Measurements from ENCODE around the gene IGFBP5. TPM values are rescaled to one million over a fixed set of nuclear protein-coding genes. Genes with fewer than 3 reads are reported as not detected.

The IGFBP5 gene
- polyA plus RNA-seq, 1 of the 3 experiments (the other 2 are of a cell fraction), result 323 TPM

- Histone ChIP-seq H3K36me3 (replicated peaks in 1 of 2; ENCODE audit: control insufficient read depth in 1 of 2, insufficient read depth in 2 of 2, low read length in 1 of 2) (no peaks in the 10 kb centered on the region), H3K79me2 (ENCODE audit: insufficient read depth) (no peaks in the 10 kb centered on the region), H3K4me2 (peak overlapping the region; percentile 32; the same call in 1 of the 2 replicates), H3K9me2 (no peaks in the 10 kb centered on the region), H3K27ac (ENCODE audit: low read depth in 2 of 2, low read length in 1 of 2) (peak overlapping the region; percentile 2 to 98; a peak in 3 of 4 replicates), H3K4me1 (ENCODE audit: control insufficient read depth in 1 of 2, insufficient read depth in 2 of 2, low read depth in 1 of 2, low read length in 1 of 2) (peaks cover 37 to 43% of the 10 kb centered on the region in 2 experiments), H3K9ac (no peak overlapping the region), H3K4me3 (ENCODE audit: low read depth in 2 of 2, low read length in 1 of 2) (no peak overlapping the region), H3F3A (replicated peaks; ENCODE audit: insufficient read depth) (peaks cover 14% of the 10 kb centered on the region), H2AFZ (ENCODE audit: low read depth) (0 out of 2 replicates have a peak overlapping the region, but pooled peaks have one; percentile 43), H4K20me1 (ENCODE audit: insufficient read depth) (no peaks in the 10 kb centered on the region), H3K27me3 (ENCODE audit: insufficient read depth) (no peaks in the 10 kb centered on the region), H3K9me3 (no peaks in the 10 kb centered on the region)
- POLR2A ChIA-PET, result interaction anchor here (0.6 to 1.2 kb wide), 5 partner anchors 35 to 300 kb away, joined by 3 to 11 read pairs (median 3); no protein-coding TSS in a partner anchor
- 27% methylated on average over 7 of the region's 7 CpGs for WGBS (ENCODE audit: low lambda C conversion rate)
- peak; percentile 71 for DNase-seq
- CTCF ChIA-PET, result interaction anchor here (0.6 to 7.5 kb wide), 21 partner anchors 9 to 1012 kb away, joined by 3 to 74 read pairs (median 4); no protein-coding TSS in a partner anchor
- peak; percentile 82 for TF ChIP-seq GATA2 (CRISPR knock-in tag; IDR thresholded peaks at IDR 0.05)
- no peak for TF ChIP-seq TAF1 (IDR thresholded peaks at IDR 0.05; ENCODE audit: borderline replicate concordance, low read depth, low read length)
- TF ChIP-seq RCOR1 (IDR thresholded peaks at IDR 0.05; ENCODE audit: low read length), result peak; percentile 76
- peak; percentile 58; the same call in 1 of the 2 replicates for TF ChIP-seq NFIC (IDR thresholded peaks at IDR 0.05; ENCODE audit: borderline replicate concordance)
- peak; percentile 42; the same call in 1 of the 2 replicates for TF ChIP-seq PBX3 (IDR thresholded peaks at IDR 0.05)
- TF ChIP-seq GABPA (IDR thresholded peaks at IDR 0.05; ENCODE audit: low read depth), result no peak
- peak; percentile 1; the same call in 1 of the 2 replicates for TF ChIP-seq SMC3 (IDR thresholded peaks at IDR 0.05; ENCODE audit: low read depth, low read length)
- no peak for TF ChIP-seq MAX (IDR thresholded peaks at IDR 0.05; ENCODE audit: low read depth)
- TF ChIP-seq IRF3 (IDR thresholded peaks at IDR 0.05; ENCODE audit: low read depth, low read length), result no peak
- TF ChIP-seq EP300 (IDR thresholded peaks at IDR 0.05; ENCODE audit: borderline replicate concordance in 1 of 2, low read depth in 1 of 2, low read length in 1 of 2), result peak in 1 of 2 experiments; percentile 95; a peak in 2 of 4 replicates
- TF ChIP-seq POLR2AphosphoS5 (IDR thresholded peaks at IDR 0.05; ENCODE audit: low read depth, low read length), result no peak
- TF ChIP-seq USF2 (IDR thresholded peaks at IDR 0.05; ENCODE audit: borderline replicate concordance, low read depth, low read length), result no peak
- TF ChIP-seq YY1 (IDR thresholded peaks at IDR 0.05; ENCODE audit: low read depth), result no peak
- 0 out of 2 replicates have a peak, but pooled peaks have one; percentile 20 for TF ChIP-seq TCF12 (IDR thresholded peaks at IDR 0.05)
- TF ChIP-seq RXRA (IDR thresholded peaks at IDR 0.05; ENCODE audit: borderline replicate concordance, low read depth), result no peak
- TF ChIP-seq FOXM1 (IDR thresholded peaks at IDR 0.05; ENCODE audit: low read depth), result no peak
- no peak for TF ChIP-seq SIN3A (IDR thresholded peaks at IDR 0.05; ENCODE audit: borderline replicate concordance, low read depth, low read length)
- no peak for TF ChIP-seq FOSL2 (IDR thresholded peaks at IDR 0.05; ENCODE audit: borderline replicate concordance, low read depth)
- peak; percentile 89 for TF ChIP-seq FOXJ3 (CRISPR knock-in tag; IDR thresholded peaks at IDR 0.05)
- no peak for TF ChIP-seq JUND (IDR thresholded peaks at IDR 0.05)
- TF ChIP-seq ELF1 (IDR thresholded peaks at IDR 0.05), result no peak
- TF ChIP-seq NRF1 (IDR thresholded peaks at IDR 0.05; ENCODE audit: low read depth, low read length), result no peak
- peak; percentile 63; the same call in 1 of the 2 replicates for TF ChIP-seq MXI1 (IDR thresholded peaks at IDR 0.05; ENCODE audit: low read depth, low read length)
- TF ChIP-seq MEF2A (IDR thresholded peaks at IDR 0.05; ENCODE audit: borderline replicate concordance, low read depth), result no peak
- TF ChIP-seq CHD2 (IDR thresholded peaks at IDR 0.05; ENCODE audit: low read length, partially characterized antibody), result peak; percentile 86
- no peak for TF ChIP-seq REST (IDR thresholded peaks at IDR 0.05; ENCODE audit: low read depth, low read length)
- peak; percentile 47 for TF ChIP-seq RAD21 (IDR thresholded peaks at IDR 0.05; ENCODE audit: low read length)
- TF ChIP-seq USF1 (IDR thresholded peaks at IDR 0.05; ENCODE audit: borderline replicate concordance, low read depth), result no peak
Observed at GRCh38 chr2:216700088-216700567, 4.8 kb upstream of the IGFBP5 start.
